Small intestine (tissue), 7 donors: ENCODE results near the gene ARHGAP40. TPM values are rescaled to one million over a fixed set of nuclear protein-coding genes. Genes with fewer than 3 reads are reported as not detected.

Experiments
- DNase-seq, 2 donors: peaks; one replicate each; pipeline versions ENCODE4 v3.0.0 to v3.0.0-alpha.2; 2013
- FAIRE-seq: peaks from 2 replicates; lab custom pipeline; 2012; peaks lifted over from hg19 to GRCh38; lab: Jason Lieb, UNC
- H3K27ac ChIP-seq, 3 donors: one replicate each; pipeline ENCODE4 v1.5.1; 2013; ENCODE audit warnings: low read length in 2 of 3, mild to moderate bottlenecking in 2 of 3, control low read depth in 1 of 3, inconsistent platforms in 1 of 3, low read depth in 1 of 3, moderate library complexity in 1 of 3
- H3K27me3 ChIP-seq, 3 donors: one replicate each; pipeline ENCODE4 v1.6.1; 2013; ENCODE audit warnings: low read length in 3 of 3, inconsistent platforms in 1 of 3; ENCODE audit not compliant: control insufficient read depth in 3 of 3, insufficient read depth in 3 of 3
- H3K36me3 ChIP-seq, 3 donors: one replicate each; pipeline ENCODE4 v1.6.1; 2013; ENCODE audit warnings: low read length in 3 of 3, inconsistent platforms in 1 of 3, low read depth in 1 of 3, mild to moderate bottlenecking in 1 of 3, moderate library complexity in 1 of 3; ENCODE audit not compliant: control insufficient read depth in 3 of 3, insufficient read depth in 2 of 3
- H3K4me1 ChIP-seq, 3 donors: one replicate each; pipeline ENCODE4 v1.6.1; 2013; ENCODE audit warnings: low read length in 2 of 3, inconsistent platforms in 1 of 3, low read depth in 1 of 3, mild to moderate bottlenecking in 1 of 3, moderate library complexity in 1 of 3; ENCODE audit not compliant: control insufficient read depth in 3 of 3, insufficient read depth in 2 of 3
- H3K4me3 ChIP-seq, 3 donors: one replicate each; pipeline ENCODE4 v1.5.1; 2013; ENCODE audit warnings: low read length in 3 of 3, control low read depth in 1 of 3, inconsistent platforms in 1 of 3, low read depth in 1 of 3, mild to moderate bottlenecking in 1 of 3, moderate library complexity in 1 of 3
- H3K9me3 ChIP-seq, 2 donors: one replicate each; pipeline ENCODE4 v1.6.1; 2013; ENCODE audit warnings: low read depth in 1 of 2, low read length in 1 of 2; ENCODE audit not compliant: control insufficient read depth in 2 of 2, insufficient read depth in 1 of 2
- WGBS, 3 donors: extraction: QIAGEN DNeasy Blood & Tissue Kit; methylation state at CpG; one replicate each; pipeline ENCODE4 v1.1.7; 2013; 5-methylcytosine and 5-hydroxymethylcytosine counted together
- polyA plus RNA-seq, 4 donors: library from polyadenylated mRNA; stranded (reverse) in 3 of 4; unstranded in 1 of 4; fragments of 200-250 nt in 3 of 4; fragments of 120-200 nt in 1 of 4; gene quantifications; one replicate each; pipeline versions ENCODE4 v1.2.1 to v1.2.3, GENCODE V29; 2013
- donor health status: healthy with polysubstance abuse.
- donor health status: control.
- donor health status: control.
- donor health status: Bipolar disorder and iron deficiency.
- donor health status: healthy.

The ARHGAP40 gene
- polyA plus RNA-seq, 4 donors, result 0.01 to 0.06 TPM; not detected in 2

DNA sequence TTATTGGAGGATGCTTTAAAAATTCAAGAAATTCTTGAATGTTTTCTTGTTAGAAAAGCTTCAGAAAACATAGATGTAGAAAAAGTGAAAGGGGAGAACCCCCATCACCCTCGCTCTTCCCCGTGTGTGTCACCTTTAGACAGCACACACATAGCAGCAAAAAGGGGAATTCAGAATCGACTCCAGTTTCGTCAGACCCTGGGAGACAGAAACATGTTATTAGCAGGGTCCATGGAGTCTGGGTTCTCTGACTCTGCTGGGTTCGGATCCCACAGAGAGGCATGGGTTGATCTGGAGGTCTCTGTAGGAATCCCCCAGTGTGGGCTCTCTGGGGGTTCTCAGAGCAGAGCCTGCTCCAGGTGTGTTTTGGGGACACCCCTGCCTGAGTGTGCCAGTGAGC, 43.7 kb downstream of the ARHGAP40 start:
- Histone ChIP-seq H3K27ac (no peak overlapping the region), H3K27me3 (peaks cover 0 to 45% (median 3%) of the 10 kb centered on the region in 3 donors), H3K4me3 (no peak overlapping the region), H3K9me3 (no peaks in the 10 kb centered on the region), H3K4me1 (peaks cover 0 to 6% (median 2%) of the 10 kb centered on the region in 3 donors), H3K36me3 (no peaks in the 10 kb centered on the region)
- FAIRE-seq, result no peak
- no peak for DNase-seq
- 35 to 48% (median 38%) methylated on average over 5 of the region's 5 CpGs for WGBS, 3 donors

DNA sequence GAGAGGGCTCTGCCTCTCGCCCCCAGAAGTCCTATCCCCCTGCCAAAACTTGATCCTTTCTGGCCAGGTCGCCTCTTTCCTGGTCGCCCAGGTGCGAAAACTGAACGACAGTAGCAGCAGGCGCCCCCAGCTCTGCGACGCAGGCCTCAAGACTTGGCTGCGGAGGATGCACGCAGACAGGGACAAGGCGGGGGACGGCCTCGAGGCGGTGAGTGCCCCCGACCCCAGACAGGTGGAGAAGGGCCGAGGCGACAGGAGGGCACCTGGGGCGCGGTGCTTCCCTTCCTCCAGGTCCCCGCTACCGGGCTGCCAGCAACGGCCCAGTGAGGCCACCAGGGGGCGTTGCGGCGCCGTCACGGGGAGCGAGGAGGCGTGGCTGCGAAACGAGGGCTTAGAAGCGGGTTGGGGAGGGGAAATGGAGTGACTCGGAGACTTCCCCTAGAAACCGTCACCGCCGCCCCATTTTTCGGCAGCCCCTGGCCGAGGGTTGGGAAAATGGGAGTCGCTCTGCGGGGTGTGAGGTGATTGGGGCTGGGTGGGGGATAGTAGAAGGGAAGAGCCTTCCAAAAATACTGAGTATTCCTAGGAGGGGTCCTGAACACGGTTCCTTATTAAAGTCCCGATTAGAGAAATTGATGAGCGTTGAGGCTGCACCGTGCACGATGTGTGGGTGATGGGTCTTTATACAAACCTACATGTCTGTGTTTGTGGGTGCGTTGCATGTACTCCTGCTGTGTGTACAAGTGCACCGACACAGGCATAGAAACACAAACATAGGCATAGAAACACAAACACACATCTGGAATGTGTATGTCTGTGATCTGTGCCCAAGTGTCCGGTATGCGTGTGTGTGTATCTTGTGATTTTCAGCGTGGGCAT, 44.6 kb downstream of the ARHGAP40 start:
- H3K4me1 ChIP-seq, result peaks cover 0 to 6% (median 2%) of the 10 kb centered on the region in 3 donors
- 4 to 5% (median 4%) methylated on average over 41 to 50 of the region's 50 CpGs for WGBS, 3 donors
- H3K9me3 ChIP-seq, result no peaks in the 10 kb centered on the region
- peak; percentile 64 to 80 for DNase-seq
- H3K27ac ChIP-seq, result no peak overlapping the region
- H3K27me3 ChIP-seq, result peaks cover 0 to 44% (median 3%) of the 10 kb centered on the region in 3 donors
- no peaks in the 10 kb centered on the region for H3K36me3 ChIP-seq
- no peak overlapping the region for H3K4me3 ChIP-seq
- FAIRE-seq, result no peak

DNA sequence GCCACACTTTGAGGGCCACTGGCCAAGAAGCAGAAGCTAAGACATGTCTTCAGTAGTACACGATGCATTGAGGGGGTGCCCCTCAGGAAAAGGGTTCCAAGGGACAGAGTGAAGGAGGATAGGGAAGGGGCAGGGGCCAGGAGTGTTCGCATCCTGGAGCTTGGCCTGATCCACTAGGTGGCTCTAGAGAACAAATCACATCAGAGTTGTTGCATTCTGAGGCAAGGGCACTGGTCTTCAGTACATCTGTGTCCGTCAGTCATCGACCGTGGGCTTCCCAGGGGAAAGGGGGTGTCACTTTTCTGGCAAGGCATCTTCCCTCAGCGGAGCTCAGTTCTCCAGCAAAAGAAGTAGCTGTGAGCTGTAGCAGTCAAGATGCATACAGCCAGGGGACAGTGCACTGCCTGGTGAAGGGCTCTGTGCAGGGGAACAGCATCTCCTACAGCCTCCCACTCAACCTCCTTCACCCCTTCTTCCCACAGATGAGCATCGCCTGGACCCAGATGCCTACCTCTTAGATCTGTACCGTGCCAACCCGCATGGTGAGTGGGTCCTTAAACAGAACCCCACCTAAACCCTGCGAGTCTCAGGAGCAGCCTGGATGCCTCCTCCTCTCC, 47.8 kb downstream of the ARHGAP40 start:
- WGBS, 3 donors, result 25 to 30% (median 28%) methylated on average over 10 of the region's 10 CpGs
- H3K27ac ChIP-seq, result no peak overlapping the region
- peaks cover 0 to 33% (median 0%) of the 10 kb centered on the region in 3 donors for H3K27me3 ChIP-seq
- no peaks in the 10 kb centered on the region for H3K9me3 ChIP-seq
- H3K4me3 ChIP-seq, result no peak overlapping the region
- no peaks in the 10 kb centered on the region for H3K36me3 ChIP-seq
- DNase-seq (peak; percentile 8 to 11), FAIRE-seq (no peak)
- H3K4me1 ChIP-seq, result peaks cover 0 to 6% (median 2%) of the 10 kb centered on the region in 3 donors

DNA sequence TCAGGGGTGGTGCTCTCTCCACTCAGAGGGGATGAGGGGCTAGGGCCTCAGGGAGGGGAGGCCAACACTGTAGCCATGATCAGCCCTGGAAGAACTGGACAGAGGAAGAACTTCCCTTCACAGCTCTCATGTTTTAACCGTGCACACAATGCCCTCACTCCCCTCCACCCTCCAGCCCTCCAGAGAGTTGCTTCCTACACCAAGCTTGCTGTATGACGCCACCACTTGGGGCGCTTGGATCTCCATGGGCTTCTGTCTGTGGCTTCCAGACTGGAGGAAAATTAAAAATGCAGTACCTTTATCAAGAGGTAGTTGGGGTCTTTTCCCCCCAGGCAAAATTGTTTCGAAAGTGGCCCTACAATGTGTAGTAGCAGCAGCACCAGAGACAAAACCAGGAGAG, 48.4 kb downstream of the ARHGAP40 start:
- no peak overlapping the region for H3K4me3 ChIP-seq
- FAIRE-seq (no peak), DNase-seq (no peak)
- WGBS, 3 donors, result 45 to 48% (median 46%) methylated on average over 4 of the region's 4 CpGs
- H3K4me1 ChIP-seq, result peaks cover 0 to 6% (median 2%) of the 10 kb centered on the region in 3 donors
- H3K9me3 ChIP-seq, result no peaks in the 10 kb centered on the region
- H3K27ac ChIP-seq, result no peak overlapping the region
- no peaks in the 10 kb centered on the region for H3K36me3 ChIP-seq
- H3K27me3 ChIP-seq, result peaks cover 0 to 29% (median 0%) of the 10 kb centered on the region in 3 donors

DNA sequence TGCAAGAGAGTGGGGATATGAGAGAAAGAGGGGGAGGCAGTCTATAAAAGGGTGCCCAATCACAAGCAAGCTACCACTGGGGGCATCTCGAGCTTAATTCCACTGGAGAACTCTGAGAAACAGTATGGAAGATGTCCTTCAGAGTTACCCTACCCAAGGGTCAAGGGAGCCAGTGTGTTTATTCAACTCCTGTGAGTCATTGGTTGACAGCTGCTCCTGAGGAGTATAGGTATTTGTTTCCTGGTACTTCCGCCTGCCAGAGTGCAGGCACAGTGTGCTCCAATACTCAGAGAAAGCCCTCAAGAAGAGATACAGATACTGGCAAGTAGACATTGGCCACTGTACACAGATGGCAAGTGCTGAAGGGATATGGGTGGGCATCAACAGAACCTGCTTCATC, 49.5 kb downstream of the ARHGAP40 start:
- H3K9me3 ChIP-seq, result no peaks in the 10 kb centered on the region
- H3K4me1 ChIP-seq, result peaks cover 0 to 3% (median 2%) of the 10 kb centered on the region in 3 donors
- no peak overlapping the region for H3K27ac ChIP-seq
- 12 to 43% (median 16%) methylated on average over 2 of the region's 2 CpGs for WGBS, 3 donors
- DNase-seq, result peak in 1 of 2 donors; percentile 10
- H3K27me3 ChIP-seq, result peaks cover 0 to 19% (median 0%) of the 10 kb centered on the region in 3 donors
- FAIRE-seq, result no peak
- H3K4me3 ChIP-seq, result no peak overlapping the region
- H3K36me3 ChIP-seq, result no peaks in the 10 kb centered on the region

DNA sequence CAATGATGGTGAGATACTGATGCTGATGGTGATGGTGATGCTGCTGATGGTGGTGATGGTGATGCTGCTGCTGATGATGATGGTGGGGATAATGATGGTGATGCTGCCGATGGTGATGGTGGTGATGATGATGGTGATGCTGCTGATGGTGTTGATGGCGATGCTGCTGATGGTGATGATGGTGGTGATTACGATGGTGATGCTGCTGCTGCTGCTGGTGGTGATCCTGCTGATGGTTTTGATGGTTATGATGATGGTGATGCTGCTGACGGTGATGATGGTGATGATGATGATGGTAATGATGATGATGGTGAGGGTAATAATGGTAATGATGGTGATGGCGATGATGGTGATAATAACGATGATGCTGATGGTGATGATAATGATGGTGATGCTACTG, 50.0 kb downstream of the ARHGAP40 start:
- WGBS, 3 donors, result 90 to 91% (median 91%) methylated on average over 6 of the region's 6 CpGs
- Histone ChIP-seq H3K9me3 (no peaks in the 10 kb centered on the region), H3K27ac (no peak overlapping the region), H3K4me1 (no peaks in the 10 kb centered on the region), H3K27me3 (peaks cover 0 to 15% (median 0%) of the 10 kb centered on the region in 3 donors), H3K36me3 (no peaks in the 10 kb centered on the region), H3K4me3 (no peak overlapping the region)
- no peak for DNase-seq
- FAIRE-seq, result no peak

DNA sequence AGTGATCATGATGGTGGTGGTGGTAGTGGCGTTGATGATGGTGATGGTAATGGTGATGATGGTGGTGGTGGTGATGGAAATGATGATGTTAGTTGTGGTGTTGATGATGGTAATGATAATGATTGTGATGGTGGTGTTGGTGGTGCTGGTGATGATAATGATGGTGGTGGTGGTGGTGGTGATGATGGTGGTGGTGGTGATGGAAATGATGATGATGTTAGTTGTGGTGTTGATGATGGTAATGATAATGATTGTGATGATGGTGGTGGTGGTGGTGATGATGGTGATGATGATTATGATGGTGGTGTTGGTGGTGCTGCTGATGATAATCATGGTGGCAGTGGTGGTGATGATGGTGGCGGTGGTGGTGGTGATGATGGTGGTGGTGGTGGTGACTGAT, 51.4 kb downstream of the ARHGAP40 start:
- DNase-seq (no peak), FAIRE-seq (no peak)
- 77 to 100% (median 93%) methylated on average over 2 of the region's 2 CpGs for WGBS, 3 donors
- H3K9me3 ChIP-seq, result no peaks in the 10 kb centered on the region
- no peaks in the 10 kb centered on the region for H3K36me3 ChIP-seq
- H3K4me1 ChIP-seq, result no peaks in the 10 kb centered on the region
- H3K27me3 ChIP-seq, result peaks cover 0 to 8% (median 0%) of the 10 kb centered on the region in 3 donors
- H3K27ac ChIP-seq, result no peak overlapping the region
- no peak overlapping the region for H3K4me3 ChIP-seq

DNA sequence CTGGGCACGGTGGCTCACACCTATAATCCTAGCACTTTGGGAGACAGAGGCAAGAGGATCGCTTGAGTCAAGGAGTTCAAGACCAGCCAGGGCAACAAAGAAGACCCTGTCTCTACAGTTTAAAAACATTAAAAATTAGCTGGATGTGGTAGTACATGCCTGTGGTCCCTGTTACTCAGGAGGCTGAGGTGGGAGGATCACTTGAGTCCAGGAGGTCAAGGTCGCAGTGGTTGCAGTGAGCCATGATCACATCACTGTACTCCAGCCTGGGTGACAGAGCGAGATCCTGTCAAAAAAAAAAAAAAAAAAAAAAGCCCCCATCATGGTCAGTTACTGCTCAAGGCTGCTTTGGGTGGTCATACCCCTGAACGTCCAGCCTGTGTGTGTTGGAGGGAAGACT, 55.8 kb downstream of the ARHGAP40 start:
- no peak for FAIRE-seq
- Histone ChIP-seq H3K27me3 (no peaks in the 10 kb centered on the region), H3K4me3 (no peak overlapping the region), H3K4me1 (no peaks in the 10 kb centered on the region), H3K36me3 (no peaks in the 10 kb centered on the region), H3K27ac (no peak overlapping the region), H3K9me3 (no peaks in the 10 kb centered on the region)
- 75 to 85% (median 78%) methylated on average over 4 to 5 of the region's 5 CpGs for WGBS, 3 donors
- no peak for DNase-seq
